IMR-90 (cell line): ENCODE data around the gene NFIA. TPM values are rescaled to one million over a fixed set of nuclear protein-coding genes. Genes with fewer than 3 reads are reported as not detected.

Experiments
- ATAC-seq: fragments of 200-7000 bp; cut with Tn5 transposase; 2 replicates; pipeline ENCODE4 v1.9.1; 2020; ENCODE audit warnings: low read depth, mild to moderate bottlenecking, moderate library complexity
- BruUV-seq: library from RNA; stranded (reverse); fragments of 400-500 nt; replicated peaks from 2 replicates; lab custom pipeline; 2021; lab: Mats Ljungman, UMichigan
- CTCF ChIA-PET: fragments of 300-600 bp; formaldehyde crosslinking; extraction: SDS; loops from one replicate; lab custom pipeline; 2021; ENCODE audit warnings: antibody characterized with exemption; lab: Yijun Ruan, JAX
- POLR2A ChIA-PET: fragments of 300-600 bp; sonication (Branson Sonifier 250); formaldehyde crosslinking; loops from one replicate; lab custom pipeline; 2022; ENCODE audit warnings: antibody characterized with exemption; ENCODE audit not compliant: unreplicated experiment; lab: Charles Lee
- DNase-seq: peaks from one replicate; pipeline ENCODE4 v3.0.0; 2013
- H2AFZ ChIP-seq: replicated peaks from 2 replicates; pipeline ENCODE3; 2013; ENCODE audit warnings: low read length, mild to moderate bottlenecking; ENCODE audit not compliant: poor library complexity
- H2AK5ac ChIP-seq: 2 replicates; pipeline ENCODE4 v1.6.1; 2013; ENCODE audit warnings: low read depth, low read length, inconsistent platforms
- H2AK9ac ChIP-seq: replicated peaks from 2 replicates; pipeline ENCODE3; 2013; ENCODE audit warnings: mild to moderate bottlenecking, low read depth, low read length, moderate library complexity; ENCODE audit not compliant: poor library complexity
- H2BK120ac ChIP-seq: 2 replicates; pipeline ENCODE4 v1.6.1; 2013; ENCODE audit warnings: low read depth, low read length, inconsistent platforms
- H2BK15ac ChIP-seq: 3 replicates; pipeline ENCODE4 v1.6.1; 2013; ENCODE audit warnings: low read depth, low read length, inconsistent platforms
- H2BK20ac ChIP-seq: 2 replicates; pipeline ENCODE4 v1.6.1; 2013; ENCODE audit warnings: low read depth, mild to moderate bottlenecking, inconsistent platforms, low read length, moderate library complexity
- H2BK5ac ChIP-seq: 2 replicates; pipeline ENCODE4 v1.6.1; 2013; ENCODE audit warnings: mild to moderate bottlenecking, low read depth, low read length, inconsistent platforms; ENCODE audit not compliant: poor library complexity, severe bottlenecking
- H3K14ac ChIP-seq: replicated peaks from 2 replicates; pipeline ENCODE4 v1.6.1; 2013; ENCODE audit warnings: low read depth, low read length, inconsistent platforms
- H3K18ac ChIP-seq: 2 replicates; pipeline ENCODE4 v1.6.1; 2013; ENCODE audit warnings: low read depth, low read length, control low read depth
- H3K23ac ChIP-seq: 2 replicates; pipeline ENCODE4 v1.6.1; 2013; ENCODE audit warnings: low read depth, low read length, inconsistent platforms
- H3K27ac ChIP-seq: 2 replicates; pipeline ENCODE4 v1.5.1; 2013; ENCODE audit warnings: mild to moderate bottlenecking, control low read depth, low read length; ENCODE audit not compliant: insufficient read depth
- H3K27me3 ChIP-seq: 2 replicates; pipeline ENCODE4 v1.6.1; 2013; ENCODE audit warnings: low read length; ENCODE audit not compliant: control insufficient read depth, insufficient read depth
- H3K36me3 ChIP-seq: 2 replicates; pipeline ENCODE4 v1.6.1; 2013; ENCODE audit warnings: low read length, mixed read lengths; ENCODE audit not compliant: control insufficient read depth, insufficient read depth
- H3K4ac ChIP-seq: 2 replicates; pipeline ENCODE4 v1.6.1; 2013; ENCODE audit warnings: low read depth, low read length, inconsistent platforms
- H3K4me1 ChIP-seq: 2 replicates; pipeline ENCODE4 v1.6.1; 2013; ENCODE audit warnings: low read length, mixed read lengths; ENCODE audit not compliant: control insufficient read depth, insufficient read depth
- H3K4me2 ChIP-seq: 2 replicates; pipeline ENCODE4 v1.6.1; 2013; ENCODE audit warnings: low read depth, mild to moderate bottlenecking, control low read depth, low read length, moderate library complexity
- H3K4me3 ChIP-seq: 2 replicates; pipeline ENCODE4 v1.5.1; 2013; ENCODE audit warnings: low read depth, mild to moderate bottlenecking, control low read depth, low read length, moderate library complexity; ENCODE audit not compliant: insufficient read depth
- H3K56ac ChIP-seq: 2 replicates; pipeline ENCODE4 v1.6.1; 2013; ENCODE audit warnings: low read length, inconsistent platforms; ENCODE audit not compliant: insufficient read depth; ENCODE audit errors: extremely low read depth
- H3K79me1 ChIP-seq, 2 experiments: 2 replicates each; pipeline ENCODE4 v1.6.1; 2013; ENCODE audit warnings: low read length in 2 of 2, inconsistent platforms in 1 of 2, low read depth in 1 of 2
- H3K9ac ChIP-seq: 2 replicates; pipeline ENCODE4 v1.6.1; 2013; ENCODE audit warnings: low read depth, low read length, control low read depth
- H3K9me1 ChIP-seq: 2 replicates; pipeline ENCODE4 v1.6.1; 2013; ENCODE audit warnings: low read length, inconsistent platforms; ENCODE audit not compliant: insufficient read depth
- H3K9me3 ChIP-seq: 2 replicates; pipeline ENCODE4 v1.6.1; 2013; ENCODE audit warnings: low read length; ENCODE audit not compliant: control insufficient read depth, insufficient read depth
- H4K20me1 ChIP-seq: 2 replicates; pipeline ENCODE4 v1.6.1; 2013; ENCODE audit warnings: low read length, inconsistent platforms; ENCODE audit not compliant: insufficient read depth
- H4K5ac ChIP-seq: 2 replicates; pipeline ENCODE4 v1.6.1; 2013; ENCODE audit warnings: mild to moderate bottlenecking, low read depth, low read length, control low read depth
- H4K8ac ChIP-seq, 2 experiments: 2 replicates each; pipeline ENCODE4 v1.6.1; 2013; ENCODE audit warnings: low read depth in 2 of 2, low read length in 2 of 2, control low read depth in 1 of 2, inconsistent platforms in 1 of 2
- H4K91ac ChIP-seq: 2 replicates; pipeline ENCODE4 v1.6.1; 2013; ENCODE audit warnings: low read depth, low read length, inconsistent platforms; ENCODE audit not compliant: insufficient read depth
- CEBPB ChIP-seq: IDR thresholded peaks from 2 replicates; pipeline ENCODE4 v1.6.1; 2012; ENCODE audit warnings: low read depth, low read length, improper control_type of control experiment
- NFE2L2 ChIP-seq: fragments of 150-350 bp; IDR thresholded peaks from 2 replicates; pipeline ENCODE4 v1.6.1; 2016; ENCODE audit warnings: low read depth, mild to moderate bottlenecking, low read length
- SMC3 ChIP-seq: fragments of 150-350 bp; IDR thresholded peaks from 2 replicates; pipeline ENCODE4 v1.6.1; 2016; ENCODE audit warnings: low read depth, mild to moderate bottlenecking, antibody characterized with exemption, low read length, moderate library complexity
- WGBS, 2 experiments: methylation state at CpG; one replicate each; pipeline versions ENCODE4 v1.1.5 to v1.1.7; 2013; ENCODE audit warnings: missing lambda C conversion rate in 2 of 2; ENCODE audit not compliant: insufficient read length in 1 of 2; ENCODE audit errors: extremely low coverage in 2 of 2; 5-methylcytosine and 5-hydroxymethylcytosine counted together
- dilution Hi-C: fragments of 300-500 bp; cut with HindIII; formaldehyde crosslinking; loops from one replicate; pipeline ENCODE4 v1.14.3; 2018; ENCODE audit warnings: low sequenced_read_pairs; ENCODE audit not compliant: unreplicated experiment
- in situ Hi-C: fragments of 300-500 bp; cut with MboI; formaldehyde crosslinking; loops from 3 replicates; pipeline ENCODE4 v1.14.3; 2019; ENCODE audit warnings: low sequenced_read_pairs, inconsistent platforms, mixed read lengths
- intact Hi-C: fragments of 100-400 bp; cut with micrococcal nuclease; formaldehyde crosslinking; loops from 2 replicates; pipeline ENCODE4 v1.10.0; 2022
- polyA plus RNA-seq, 3 experiments: library from polyadenylated mRNA; depleted of rRNA; stranded (reverse); fragments of >200 nt; gene quantifications; 2 replicates each; pipeline ENCODE4 v1.2.3, GENCODE V29; 2012; ENCODE audit warnings: low replicate concordance in 1 of 3
- total RNA-seq: library from RNA; depleted of rRNA; stranded (reverse); fragments of >200 nt; gene quantifications from 2 replicates; pipeline ENCODE4 v1.2.3, GENCODE V29; 2012

NFIA gene
- total and polyA plus RNA-seq, 2 of the 4 experiments (the other 2 are of a cell fraction), result 1.6 to 2.2 TPM

- WGBS, 2 experiments, result no CpG with 5 or more reads among the region's 3 CpGs
- H2BK20ac ChIP-seq, result no peak overlapping the region
- H4K20me1 ChIP-seq, result no peaks in the 10 kb centered on the region
- no peak overlapping the region for H4K91ac ChIP-seq
- H3K27me3 ChIP-seq, result no peaks in the 10 kb centered on the region
- no peak overlapping the region for H2BK15ac ChIP-seq
- no peaks in the 10 kb centered on the region for H3K9me1 ChIP-seq
- H3K14ac ChIP-seq, result no peak overlapping the region
- H4K5ac ChIP-seq, result no peak overlapping the region
- TF ChIP-seq CEBPB (no peak), SMC3 (no peak), NFE2L2 (no peak)
- ChIA-PET POLR2A (no interaction called here), CTCF (interaction anchor here (1.1 kb wide), 1 partner anchor 11 kb away, joined by 3 read pairs; no protein-coding TSS in a partner anchor)
- H3K27ac ChIP-seq, result no peak overlapping the region
- no peak overlapping the region for H2AFZ ChIP-seq
- no peak overlapping the region for H3K56ac ChIP-seq
- intact Hi-C loops, result no loop called here
- no peaks in the 10 kb centered on the region for H3K79me1 ChIP-seq
- H3K4ac ChIP-seq, result no peak overlapping the region
- in situ Hi-C loops, result no loop called here
- H2AK9ac ChIP-seq, result no peak overlapping the region
- no peaks in the 10 kb centered on the region for H3K36me3 ChIP-seq
- H3K4me2 ChIP-seq, result no peak overlapping the region
- no peak overlapping the region for H3K4me3 ChIP-seq
- no peak overlapping the region for H2BK120ac ChIP-seq
- DNase-seq (no peak), ATAC-seq (no peak)
- dilution Hi-C loops, result no loop called here
- H4K8ac ChIP-seq, result no peak overlapping the region
- H2BK5ac ChIP-seq, result no peak overlapping the region
- no peak overlapping the region for H2AK5ac ChIP-seq
- no peak overlapping the region for H3K23ac ChIP-seq
- H3K9me3 ChIP-seq, result no peaks in the 10 kb centered on the region
- H3K4me1 ChIP-seq, result no peaks in the 10 kb centered on the region
- H3K9ac ChIP-seq, result no peak overlapping the region
- BruUV-seq, result no TSS peak
- H3K18ac ChIP-seq, result no peak overlapping the region
These were observed 152.2 kb downstream of the NFIA start for GRCh38 chr1:61234587-61234919.
